Transverse colon (tissue), 4 donors: ENCODE measurements around the gene NR1D2.

Experiments
- POLR2A ChIP-seq: fragments of 450-650 bp; IDR thresholded peaks from one replicate; pipeline ENCODE4 v1.6.1; 2016; ENCODE audit warnings: antibody characterized with exemption, mild to moderate bottlenecking, moderate library complexity
- POLR2AphosphoS5 ChIP-seq, 3 donors: sonication (generic); formaldehyde crosslinking; IDR thresholded peaks; one replicate each; pipeline ENCODE4 v1.6.1; 2016; ENCODE audit warnings: antibody characterized with exemption in 3 of 3
- TF ChIP-seq, protein P1 (sequence below), 5 experiments: fragments of 200-600 bp in 3 of 5; fragments of 450-650 bp in 2 of 5; sonication (generic) in 3 of 5; IDR thresholded peaks; 1 replicate in 2 of 5; 2 replicates in 3 of 5; pipeline ENCODE4 v1.5.1; 2016 to 2017; ENCODE audit warnings: antibody characterized with exemption in 5 of 5, inconsistent platforms in 3 of 5, mild to moderate bottlenecking in 2 of 5, moderate library complexity in 1 of 5

DNA sequence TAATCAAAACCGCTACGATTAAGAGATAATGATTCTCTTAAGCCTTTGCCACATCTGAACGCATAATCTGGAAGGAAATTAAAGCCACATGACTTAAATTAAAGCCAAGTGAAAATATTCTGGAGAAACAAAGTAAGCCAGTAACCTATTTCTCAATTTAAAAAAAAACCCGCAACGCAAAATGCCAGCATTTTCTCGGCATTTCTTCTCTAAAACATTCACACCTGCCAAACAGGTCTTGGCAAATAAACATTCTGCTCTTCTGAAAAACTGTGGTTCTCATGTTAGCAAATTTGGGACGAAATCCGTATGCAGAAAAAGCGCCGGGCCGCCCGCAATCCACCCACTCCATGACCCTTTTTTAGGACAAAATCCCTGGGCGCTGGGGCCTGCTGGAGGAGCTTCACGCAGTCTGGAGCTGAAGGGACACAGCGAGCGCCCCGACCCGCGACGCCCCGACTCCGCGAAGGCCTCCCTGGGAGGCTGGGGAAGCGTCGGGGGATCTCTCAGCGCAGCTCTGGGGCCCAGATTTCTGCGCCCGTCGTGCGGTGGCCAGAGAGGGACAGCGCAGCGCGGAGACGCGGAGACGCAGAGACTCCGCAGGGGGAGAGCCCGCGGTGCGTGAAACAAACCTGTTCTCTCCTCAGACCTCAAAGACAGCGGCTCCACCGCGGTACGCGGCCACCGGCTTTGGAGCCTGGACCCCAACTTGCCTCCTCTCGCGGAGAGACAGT is 28.8 kb upstream of the NR1D2 start:
- TF ChIP-seq POLR2AphosphoS5 (IDR thresholded peaks at IDR 0.05) (no peak), POLR2A (no peak)
- TF ChIP-seq, protein P1, sequence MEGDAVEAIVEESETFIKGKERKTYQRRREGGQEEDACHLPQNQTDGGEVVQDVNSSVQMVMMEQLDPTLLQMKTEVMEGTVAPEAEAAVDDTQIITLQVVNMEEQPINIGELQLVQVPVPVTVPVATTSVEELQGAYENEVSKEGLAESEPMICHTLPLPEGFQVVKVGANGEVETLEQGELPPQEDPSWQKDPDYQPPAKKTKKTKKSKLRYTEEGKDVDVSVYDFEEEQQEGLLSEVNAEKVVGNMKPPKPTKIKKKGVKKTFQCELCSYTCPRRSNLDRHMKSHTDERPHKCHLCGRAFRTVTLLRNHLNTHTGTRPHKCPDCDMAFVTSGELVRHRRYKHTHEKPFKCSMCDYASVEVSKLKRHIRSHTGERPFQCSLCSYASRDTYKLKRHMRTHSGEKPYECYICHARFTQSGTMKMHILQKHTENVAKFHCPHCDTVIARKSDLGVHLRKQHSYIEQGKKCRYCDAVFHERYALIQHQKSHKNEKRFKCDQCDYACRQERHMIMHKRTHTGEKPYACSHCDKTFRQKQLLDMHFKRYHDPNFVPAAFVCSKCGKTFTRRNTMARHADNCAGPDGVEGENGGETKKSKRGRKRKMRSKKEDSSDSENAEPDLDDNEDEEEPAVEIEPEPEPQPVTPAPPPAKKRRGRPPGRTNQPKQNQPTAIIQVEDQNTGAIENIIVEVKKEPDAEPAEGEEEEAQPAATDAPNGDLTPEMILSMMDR (IDR thresholded peaks at IDR 0.05), result no peak
